ENCODE measurements around the gene ASB2.

ASB2 gene

GRCh38 chr14:93976477-93977057, at the start of gene ASB2:
TSS of gene ASB2 (minus strand) at chr14:93976570. CDS start at chr14:93964539, 12,031 bp downstream.
- DNase-seq, result no peak

- DNase-seq, result no peak
These were observed 49.4 kb upstream of the ASB2 start for GRCh38 chr14:94025720-94026119.

- no peak for DNase-seq
These were observed 48.2 kb upstream of the ASB2 start for GRCh38 chr14:94024549-94024948.

- DNase-seq, result no peak
These were observed 46.4 kb upstream of the ASB2 start for GRCh38 chr14:94022532-94023411.

- no peak for DNase-seq
These were observed 45.2 kb upstream of the ASB2 start for GRCh38 chr14:94021416-94022157.

- no peak for DNase-seq
These were observed 44.6 kb upstream of the ASB2 start for GRCh38 chr14:94021001-94021400.

GRCh38 chr14:94020267-94020666, 43.9 kb upstream of the ASB2 start:
- DNase-seq, result no peak

- no peak for DNase-seq
These were observed 43.0 kb upstream of the ASB2 start for GRCh38 chr14:94019329-94019728.

- no peak for DNase-seq
These were observed 41.9 kb upstream of the ASB2 start for GRCh38 chr14:94018308-94018707.

- DNase-seq, result no peak
These were observed 40.1 kb upstream of the ASB2 start for GRCh38 chr14:94016446-94016976.

- DNase-seq, result no peak
These were observed 38.9 kb upstream of the ASB2 start for GRCh38 chr14:94015223-94015622.

GRCh38 chr14:94014382-94014781, 38.0 kb upstream of the ASB2 start:
- DNase-seq, result no peak

- DNase-seq, result no peak
These were observed 35.4 kb upstream of the ASB2 start for GRCh38 chr14:94011795-94012194.

GRCh38 chr14:94010625-94011024, 34.3 kb upstream of the ASB2 start:
- no peak for DNase-seq

- DNase-seq, result no peak
These were observed 33.4 kb upstream of the ASB2 start for GRCh38 chr14:94009767-94010166.

GRCh38 chr14:94008234-94008633, 31.9 kb upstream of the ASB2 start:
- DNase-seq, result no peak

GRCh38 chr14:94005324-94006073, 29.1 kb upstream of the ASB2 start:
- no peak for DNase-seq

- no peak for DNase-seq
These were observed 27.6 kb upstream of the ASB2 start for GRCh38 chr14:94004015-94004414.

GRCh38 chr14:94003397-94003796, 27.0 kb upstream of the ASB2 start:
- no peak for DNase-seq

- DNase-seq, result no peak
These were observed 25.4 kb upstream of the ASB2 start for GRCh38 chr14:94001501-94002396.

- no peak for DNase-seq
These were observed 24.6 kb upstream of the ASB2 start for GRCh38 chr14:94001016-94001415.

- DNase-seq, result no peak
These were observed 23.9 kb upstream of the ASB2 start for GRCh38 chr14:94000267-94000666.

Data from SIG-M5 (cell line).